HCT116 (cell line): ENCODE results near the gene ATP8A2.

Source experiments
- EZH2phosphoT487 ChIP-seq: fragments of 200-600 bp; IDR thresholded peaks from 2 replicates; pipeline ENCODE4 v1.6.1; 2018; ENCODE audit warnings: antibody characterized with exemption, borderline replicate concordance
- POLR2A ChIP-seq: IDR thresholded peaks from 2 replicates; pipeline ENCODE4 v1.7.0; 2011; ENCODE audit warnings: borderline replicate concordance; ENCODE audit not compliant: insufficient read depth, insufficient read length; ENCODE audit errors: extremely low read depth
- ZNF274 ChIP-seq: fragments of 200-500 bp; sonication (Bioruptor generic); IDR thresholded peaks from 2 replicates; pipeline ENCODE4 v1.6.1; 2014; ENCODE audit warnings: mild to moderate bottlenecking, low read depth, low read length, inconsistent platforms

GRCh38 chr13:25886438-25887214 lies 514.9 kb downstream of the ATP8A2 start:
- no peak for TF ChIP-seq EZH2phosphoT487
- TF ChIP-seq ZNF274, result no peak
- no peak for TF ChIP-seq POLR2A
